ENCODE measurements around the gene KLC3.

- no peak for TF ChIP-seq CTCF (IDR thresholded peaks at IDR 0.05)
- no peak for TF ChIP-seq POLR2A (IDR thresholded peaks at IDR 0.05)
These were observed 11.5 kb downstream of the KLC3 start for GRCh38 chr19:45352062-45352461.

All from esophagus squamous epithelium (tissue), 4 donors.